Heart left ventricle (tissue), 16 donors: ENCODE results near the gene COX6A1. TPM values are rescaled to one million over a fixed set of nuclear protein-coding genes. Genes with fewer than 3 reads are reported as not detected.
"Not testable (repeated sequence)": the region's sequence is repeated elsewhere in the genome, so short reads cannot be mapped to it uniquely, and the experiment has no call there.

Experiments used
- ATAC-seq, 4 donors: fragments of 200-7000 bp; cut with Tn5 transposase; one replicate each; pipeline ENCODE4 v1.9.1; 2020 to 2022; ENCODE audit warnings: moderate library complexity in 4 of 4, mild to moderate bottlenecking in 3 of 4, moderate number of reproducible peaks in 1 of 4
- DNase-seq, 5 donors: peaks; one replicate each; pipeline ENCODE4 v3.0.0-alpha.2; 2020
- H3K27ac ChIP-seq, 12 donors: fragments of 200-600 bp; sonication (generic) in 4 of 12; one replicate each; pipeline versions ENCODE4 v1.5.0 to v1.8.0; 2016 to 2022; ENCODE audit warnings: mild to moderate bottlenecking in 2 of 12
- H3K27me3 ChIP-seq, 9 donors: fragments of 200-600 bp; sonication (generic) in 2 of 9; one replicate each; pipeline versions ENCODE4 v1.5.1 to v1.8.0; 2016 to 2022; ENCODE audit warnings: mild to moderate bottlenecking in 3 of 9
- H3K36me3 ChIP-seq, 9 donors: fragments of 200-600 bp; sonication (generic) in 2 of 9; one replicate each; pipeline versions ENCODE4 v1.5.0 to v1.8.0; 2018 to 2022; ENCODE audit warnings: mild to moderate bottlenecking in 2 of 9
- H3K4me1 ChIP-seq, 12 donors: fragments of 200-600 bp; sonication (generic) in 4 of 12; one replicate each; pipeline versions ENCODE4 v1.5.0 to v1.8.0; 2016 to 2022; ENCODE audit warnings: mild to moderate bottlenecking in 3 of 12
- H3K4me3 ChIP-seq, 12 donors: fragments of 200-600 bp; sonication (generic) in 4 of 12; one replicate each; pipeline versions ENCODE4 v1.5.0 to v1.8.0; 2017 to 2022; ENCODE audit warnings: mild to moderate bottlenecking in 9 of 12, moderate library complexity in 4 of 12
- H3K9me3 ChIP-seq, 12 donors: fragments of 200-600 bp; sonication (generic) in 4 of 12; one replicate each; pipeline versions ENCODE4 v1.5.0 to v1.8.0; 2016 to 2022; ENCODE audit warnings: mild to moderate bottlenecking in 1 of 12
- CTCF ChIP-seq, 12 donors: fragments of 200-600 bp; sonication (generic) in 4 of 12; IDR thresholded peaks; one replicate each; pipeline versions ENCODE4 v1.5.0 to v1.8.0; 2018 to 2022; ENCODE audit warnings: antibody characterized with exemption in 12 of 12, mild to moderate bottlenecking in 5 of 12
- POLR2A ChIP-seq, 2 donors: fragments of 450-650 bp; IDR thresholded peaks; one replicate each; pipeline ENCODE4 v1.6.1; 2017; ENCODE audit warnings: antibody characterized with exemption in 2 of 2, mild to moderate bottlenecking in 2 of 2, moderate library complexity in 2 of 2
- WGBS, 4 donors: extraction: QIAGEN DNeasy Blood & Tissue Kit in 2 of 4; methylation state at CpG; one replicate each; pipeline versions ENCODE4 v1.1.5 to v1.1.7; 2013 to 2018; 5-methylcytosine and 5-hydroxymethylcytosine counted together
- intact Hi-C, 10 donors: fragments of 100-400 bp; cut with DNase I; formaldehyde crosslinking; loops; one replicate each; pipeline versions ENCODE4 v1.11.1 to v1.14.2; 2022
- polyA plus RNA-seq, 2 donors: library from polyadenylated mRNA; stranded (reverse); fragments of 200-250 nt; gene quantifications; one replicate each; pipeline ENCODE4 v1.2.3, GENCODE V29; 2013
- total RNA-seq, 9 donors: library from RNA; depleted of rRNA in 2 of 9; stranded (reverse); fragments of >200 nt in 2 of 9; fragmentation: NEBNext Ultra II Directional in 3 of 9; extraction: Animal tissue kit (Norgen Biotek cat#: 25700) in 3 of 9; gene quantifications; one replicate each; pipeline versions ENCODE4 v1.1.0 to v1.2.4, GENCODE V29; 2016 to 2023
- donor health status: ischemic (EF 13 %, LVEDD 7.1; RV severe dilation, severe dysfunction).
- donor health status: healthy with polysubstance abuse.
- donor health status: DM: no; HTN: yes; CAD: no.
- donor health status: DM: no; HTN: no; CAD: no.
- donor health status: ischemic (EF 25% LVEDD 6.9; RV normal size, moderate dysfunction).
- donor health status: ischemic (EF 25% LVEDD 5.7; RV mildly dilated, moderate dysfunction).
- donor health status: healthy.
- donor health status: DM: yes; HTN: yes; CAD: no.
- donor health status: ischemic (EF 35%, LVEDD 5.7; RV mildly dilated, moderate dysfunction).
- donor health status: nonischemic (EF 11% LVEDD 7.7; RV severe dilation, severe dysfunction).
- donor health status: DM: yes; HTN: yes; CAD: no.
- donor health status: PGD.
- donor health status: ischemic (EF 29% LVEDD 5.4; RV normal size, mild dysfunction).
- donor health status: nonischemic (EF 23%, LVEDD 6.1; RV moderate dilation, normal function).

Gene COX6A1
- total and polyA plus RNA-seq, 11 donors, result 117 to 708 (median 186) TPM

GRCh38 chr12:120445911-120446843, 8.3 kb downstream of the COX6A1 start, which contains the start of the genes GATC and TRIAP1:
GATC (plus strand) TSS chr12:120446444; CDS start chr12:120446481, 37 bp downstream.
TRIAP1 (minus strand) TSS chr12:120446384; CDS start chr12:120446372, 12 bp downstream.
- Histone ChIP-seq H3K4me1 (peaks cover 11 to 35% (median 22%) of the 10 kb centered on the region in 12 donors), H3K27ac (peak within 1 kb of the TSS; percentile 63 to 93 (median 88)), H3K9me3 (no peaks in the 10 kb centered on the region), H3K4me3 (peak within 1 kb of the TSS; percentile 65 to 100 (median 94)), H3K36me3 (peaks cover 0 to 62% (median 42%) of the 10 kb centered on the region in 9 donors), H3K27me3 (no peaks in the 10 kb centered on the region)
- ATAC-seq (peak; percentile 91 to 99 (median 98)), DNase-seq (peak; percentile 85 to 92 (median 86))
- TF ChIP-seq CTCF (IDR thresholded peaks at IDR 0.05) (peak in 1 of 12 donors; percentile 16), POLR2A (IDR thresholded peaks at IDR 0.05) (no peak)
- 0 to 1% (median 0%) methylated on average over 43 to 73 of the region's 73 CpGs for WGBS, 4 donors
- intact Hi-C loops, result loop anchor here in 1 of 10 donors (5.0 kb wide), 1 partner anchor 51 kb away; the partner anchor contains the start of gene DYNLL1

GRCh38 chr12:120446844-120447178, 8.9 kb downstream of the COX6A1 start:
- not testable (repeated sequence) for DNase-seq, H3K9me3 ChIP-seq, ATAC-seq, H3K27me3 ChIP-seq
- Histone ChIP-seq H3K4me3 (peak overlapping the region; percentile 65 to 100 (median 94)), H3K27ac (peak overlapping the region in 11 of 12 donors; percentile 68 to 93 (median 88)), H3K36me3 (peaks cover 0 to 62% (median 40%) of the 10 kb centered on the region in 9 donors), H3K4me1 (peaks cover 11 to 35% (median 22%) of the 10 kb centered on the region in 12 donors)
- 6 to 10% (median 7%) methylated on average over 17 of the region's 17 CpGs for WGBS, 4 donors
- intact Hi-C loops, result loop anchor here in 1 of 10 donors (5.0 kb wide), 1 partner anchor 50 kb away; the partner anchor contains the start of gene DYNLL1

- no peak for DNase-seq
- TF ChIP-seq CTCF (IDR thresholded peaks at IDR 0.05) (no peak), POLR2A (IDR thresholded peaks at IDR 0.05) (no peak)
- no peak for ATAC-seq
- Histone ChIP-seq H3K4me1 (peaks cover 11 to 32% (median 22%) of the 10 kb centered on the region in 12 donors), H3K27me3 (no peaks in the 10 kb centered on the region), H3K27ac (no peak overlapping the region), H3K4me3 (no peak overlapping the region), H3K9me3 (no peaks in the 10 kb centered on the region), H3K36me3 (peaks cover 0 to 60% (median 36%) of the 10 kb centered on the region in 9 donors)
- 93 to 96% (median 94%) methylated on average over 4 of the region's 4 CpGs for WGBS, 4 donors
- intact Hi-C loops, result loop anchor here in 1 of 10 donors (5.0 kb wide), 1 partner anchor 49 kb away; the partner anchor contains the start of gene DYNLL1
These were observed 10.1 kb downstream of the COX6A1 start for GRCh38 chr12:120447992-120448391.

- WGBS, 4 donors, result 91 to 95% (median 94%) methylated on average over 5 of the region's 5 CpGs
- ATAC-seq, H3K9me3 ChIP-seq, H3K27me3 ChIP-seq, H3K4me1 ChIP-seq, H3K4me3 ChIP-seq, intact Hi-C loops, DNase-seq, H3K27ac ChIP-seq: not testable (repeated sequence)
- H3K36me3 ChIP-seq, result peaks cover 0 to 75% (median 53%) of the 10 kb centered on the region in 9 donors
These were observed 14.6 kb downstream of the COX6A1 start for GRCh38 chr12:120452524-120452923.
